NCI-H1930 (cell line): ENCODE measurements around the gene JMJD1C.
"Not testable (repeated sequence)": the region's sequence is repeated elsewhere in the genome, so short reads cannot be mapped to it uniquely, and the experiment has no call there.

Experiments used
- DNase-seq, 2 experiments: peaks; one replicate each; lab custom pipeline; 2025; lab: John Stamatoyannopoulos, UW

Gene JMJD1C

GRCh38 chr10:63286340-63286739 lies 179.4 kb downstream of the JMJD1C start:
- no peak for DNase-seq

GRCh38 chr10:63283901-63284300 lies 181.9 kb downstream of the JMJD1C start:
- DNase-seq = not testable (repeated sequence)

- DNase-seq = no peak
These were observed 182.7 kb downstream of the JMJD1C start for GRCh38 chr10:63283093-63283492.

- no peak for DNase-seq
These were observed 183.8 kb downstream of the JMJD1C start for GRCh38 chr10:63281967-63282366.

- no peak for DNase-seq
These were observed 185.4 kb downstream of the JMJD1C start for GRCh38 chr10:63280386-63280785.

- no peak for DNase-seq
These were observed 190.7 kb downstream of the JMJD1C start for GRCh38 chr10:63275094-63275493.

- DNase-seq = no peak
These were observed 192.2 kb downstream of the JMJD1C start for GRCh38 chr10:63273577-63273976.

GRCh38 chr10:63268798-63269503 lies 196.8 kb downstream of the JMJD1C start:
- DNase-seq = peak; percentile 60 to 67

GRCh38 chr10:63268149-63268797 lies 197.5 kb downstream of the JMJD1C start:
- no peak for DNase-seq

GRCh38 chr10:63267414-63268148 lies 198.2 kb downstream of the JMJD1C start:
- DNase-seq = no peak

- no peak for DNase-seq
These were observed 199.1 kb downstream of the JMJD1C start for GRCh38 chr10:63266391-63267316.

GRCh38 chr10:63265683-63266235 lies 200.0 kb downstream of the JMJD1C start:
- DNase-seq = no peak

- DNase-seq = no peak
These were observed 200.6 kb downstream of the JMJD1C start for GRCh38 chr10:63265222-63265617.

GRCh38 chr10:63264617-63265221 lies 201.1 kb downstream of the JMJD1C start:
- DNase-seq = no peak

GRCh38 chr10:63262430-63263073 lies 203.2 kb downstream of the JMJD1C start:
- no peak for DNase-seq

- DNase-seq = no peak
These were observed 204.3 kb downstream of the JMJD1C start for GRCh38 chr10:63261496-63261895.

- DNase-seq = no peak
These were observed 204.9 kb downstream of the JMJD1C start for GRCh38 chr10:63260860-63261251.

GRCh38 chr10:63260103-63260859 lies 205.5 kb downstream of the JMJD1C start:
- DNase-seq = no peak

- DNase-seq = no peak
These were observed 206.7 kb downstream of the JMJD1C start for GRCh38 chr10:63258920-63259678.
